Mucosa of gallbladder (tissue), 1 donor: Measurements from ENCODE around the gene ARHGEF9. TPM values are rescaled to one million over a fixed set of nuclear protein-coding genes. Genes with fewer than 3 reads are reported as not detected.
"Not testable (repeated sequence)": the region's sequence is repeated elsewhere in the genome, so short reads cannot be mapped to it uniquely, and the experiment has no call there.

Source experiments
- DNase-seq: peaks from one replicate; pipeline ENCODE4 v3.0.0-alpha.2; 2020; ENCODE audit warnings: low spot score
- total RNA-seq: library from RNA; stranded (reverse); gene quantifications from one replicate; pipeline ENCODE4 v1.2.1, GENCODE V29; 2021
- donor health status: DM: no; HTN: no; CAD: no.

ARHGEF9 gene
- 28.0 TPM for total RNA-seq

DNA sequence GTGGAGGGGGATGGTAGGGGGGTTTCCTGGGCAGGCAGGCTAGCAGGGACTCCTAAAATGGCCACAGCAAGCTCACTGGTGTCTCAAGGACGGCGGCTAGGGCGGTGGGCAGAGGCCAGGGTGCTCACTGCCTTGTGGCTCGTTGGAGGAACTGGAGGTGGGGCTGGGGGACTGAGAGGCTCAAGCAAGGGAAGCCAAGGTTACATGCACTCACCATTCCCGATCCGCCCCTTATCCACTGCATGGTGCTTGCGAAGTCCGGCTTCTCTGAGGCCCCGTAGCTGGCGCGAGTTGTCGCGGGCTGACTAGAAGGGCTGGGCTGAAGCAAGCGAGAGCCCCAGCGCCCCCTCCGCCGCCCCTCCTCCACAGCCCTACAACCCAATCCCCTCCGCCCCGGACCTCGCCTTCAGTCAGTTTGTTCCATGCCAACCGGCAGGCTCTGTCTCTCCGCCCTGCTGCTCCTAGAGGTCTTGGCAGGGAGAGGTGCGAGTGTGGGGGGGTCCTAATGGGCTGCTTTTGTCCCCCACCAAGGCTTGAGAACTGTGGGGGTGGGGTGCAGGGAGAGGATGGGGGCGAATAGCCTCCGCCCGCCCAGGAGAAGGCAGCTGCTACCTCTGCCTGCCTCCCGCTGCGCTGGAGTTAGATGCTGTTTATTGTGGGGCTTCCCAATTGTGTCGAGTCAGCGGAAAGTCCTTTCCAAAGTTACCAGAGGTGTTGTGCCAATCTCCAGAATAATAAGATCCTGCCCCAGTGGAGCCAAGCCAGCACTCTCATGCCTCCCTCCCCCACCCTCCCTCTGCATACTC is at the start of gene ARHGEF9:
ARHGEF9 (minus strand) TSS at position 313 of the 806 bp plus-strand sequence; CDS start at position 244, 69 bp downstream.
- no peak for DNase-seq

DNA sequence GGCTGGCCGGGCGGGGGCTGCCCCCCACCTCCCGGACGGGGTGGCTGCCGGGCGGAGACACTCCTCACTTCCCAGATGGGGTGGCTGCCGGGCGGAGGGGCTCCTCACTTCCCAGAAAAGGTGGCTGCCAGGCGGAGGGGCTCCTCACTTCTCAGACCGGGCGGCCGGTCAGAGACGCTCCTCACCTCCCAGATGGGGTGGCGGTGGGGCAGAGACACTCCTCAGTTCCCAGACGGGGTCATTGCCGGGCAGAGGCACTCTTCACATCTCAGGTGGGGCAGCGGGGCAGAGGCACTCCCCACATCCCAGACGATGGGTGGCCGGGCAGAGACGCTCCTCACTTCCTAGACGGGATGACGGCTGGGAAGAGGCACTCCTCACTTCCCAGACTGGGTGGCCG is 40.4 kb upstream of the ARHGEF9 start:
- DNase-seq, result not testable (repeated sequence)

DNA sequence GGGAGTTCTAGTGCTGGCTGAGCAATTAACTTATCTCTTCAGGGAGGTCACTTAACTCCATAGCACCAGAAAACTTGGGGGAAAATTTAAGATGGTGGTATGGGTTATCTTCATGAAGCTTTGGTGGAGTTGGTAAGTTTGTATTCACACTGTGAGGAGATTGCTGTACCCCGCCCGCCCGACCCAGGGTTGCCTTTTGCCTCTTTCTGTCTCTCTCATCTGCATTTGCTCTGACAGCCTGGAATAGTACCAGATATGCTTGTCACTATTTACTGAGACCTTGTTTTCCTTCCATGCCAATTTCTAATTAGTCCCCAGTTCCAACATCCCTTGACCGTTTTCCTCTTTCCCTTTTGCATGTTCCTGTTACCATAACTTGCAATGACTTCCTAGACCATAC is 33.1 kb upstream of the ARHGEF9 start:
- no peak for DNase-seq

DNA sequence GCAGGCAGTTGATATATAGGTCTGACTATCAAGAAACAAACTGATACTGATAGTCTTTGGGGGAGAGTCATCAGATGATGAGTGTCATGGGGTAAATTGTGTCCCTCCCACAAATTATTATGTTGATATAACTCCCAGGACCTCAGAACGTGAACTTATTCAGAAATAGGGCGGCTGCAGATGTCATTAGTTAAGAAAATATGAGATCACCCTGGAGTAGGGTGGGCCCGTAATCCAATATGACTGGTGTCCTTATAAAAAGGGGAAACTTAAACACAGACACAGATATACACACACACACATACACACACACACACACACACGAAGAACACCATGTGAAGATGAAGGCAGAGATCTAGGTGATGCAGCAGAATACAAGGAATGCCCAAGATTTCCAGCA is 32.7 kb upstream of the ARHGEF9 start:
- DNase-seq, result no peak

DNA sequence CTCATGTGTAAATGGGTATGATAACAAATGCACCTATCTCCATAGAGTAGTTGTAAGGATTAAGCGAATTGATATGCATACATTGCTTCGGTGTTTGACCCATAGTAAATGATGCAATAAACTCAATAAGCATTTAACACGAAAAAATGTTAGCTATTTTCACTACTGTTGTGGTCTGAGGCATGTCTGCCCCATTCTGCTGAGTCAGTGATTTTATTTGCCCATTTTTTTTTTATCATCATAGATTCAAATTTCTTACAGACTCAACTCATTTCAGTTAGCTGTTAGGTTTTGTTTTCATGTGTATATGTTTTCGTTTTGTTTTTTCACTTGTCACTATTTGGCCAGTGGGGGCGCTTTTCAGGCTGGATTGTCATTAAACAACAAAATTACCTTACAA is 27.8 kb upstream of the ARHGEF9 start:
- no peak for DNase-seq

DNA sequence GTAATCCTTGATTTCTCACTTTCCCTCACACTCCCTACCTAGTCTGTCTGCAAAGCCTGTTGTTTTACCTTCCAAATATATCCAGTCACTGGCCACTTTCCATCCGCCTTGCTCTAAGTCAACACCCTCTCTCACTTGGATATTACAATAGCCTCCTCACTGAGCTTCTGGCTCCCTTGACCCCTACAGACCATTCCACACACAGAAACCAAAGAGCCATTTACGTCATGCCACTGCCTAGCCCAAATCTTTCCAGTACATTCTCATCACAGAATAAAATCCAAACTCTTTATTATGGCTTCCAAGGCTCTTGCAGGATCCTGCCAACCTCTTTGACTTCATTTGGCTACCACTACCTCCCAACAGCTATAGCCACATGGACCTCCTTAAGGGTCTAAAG is 25.7 kb upstream of the ARHGEF9 start:
- no peak for DNase-seq

DNA sequence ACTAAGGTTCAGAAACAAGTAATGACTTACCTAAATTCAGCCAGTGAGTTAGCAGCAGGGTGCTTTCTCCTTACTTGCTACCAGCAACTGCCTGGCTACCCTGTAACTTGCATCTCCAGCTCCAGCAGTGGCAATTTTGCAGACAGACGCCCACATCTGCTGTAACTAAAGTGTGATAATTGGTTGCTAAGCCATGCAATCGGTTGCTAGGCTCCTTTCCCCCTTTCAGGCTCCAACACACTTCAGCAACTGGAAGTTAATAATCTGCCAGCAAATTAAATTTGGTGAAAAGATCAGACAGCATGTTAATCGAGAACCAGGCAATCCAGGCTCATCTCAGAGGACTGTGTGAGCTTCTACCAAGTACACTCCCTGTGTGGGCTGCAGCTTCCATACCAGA is 24.2 kb upstream of the ARHGEF9 start:
- no peak for DNase-seq

DNA sequence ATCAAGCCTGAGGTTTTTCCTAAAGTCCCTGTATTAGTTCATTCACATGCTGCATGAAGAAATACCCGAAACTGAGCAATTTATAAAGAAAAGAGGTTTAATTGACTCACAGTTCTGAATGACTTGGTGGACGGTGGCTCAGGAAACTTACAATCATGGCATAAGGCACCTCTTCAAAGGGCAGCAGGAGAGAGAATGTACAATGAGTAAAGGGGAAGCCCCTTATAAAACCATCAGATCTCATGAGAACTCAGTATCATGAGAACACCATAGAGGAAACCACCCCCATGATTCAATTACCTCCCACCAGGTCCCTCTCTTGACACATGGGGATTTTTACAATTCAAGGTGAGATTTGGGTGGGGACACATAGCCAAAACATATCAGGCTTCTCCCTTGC is 10.4 kb upstream of the ARHGEF9 start:
- DNase-seq, result not testable (repeated sequence)

DNA sequence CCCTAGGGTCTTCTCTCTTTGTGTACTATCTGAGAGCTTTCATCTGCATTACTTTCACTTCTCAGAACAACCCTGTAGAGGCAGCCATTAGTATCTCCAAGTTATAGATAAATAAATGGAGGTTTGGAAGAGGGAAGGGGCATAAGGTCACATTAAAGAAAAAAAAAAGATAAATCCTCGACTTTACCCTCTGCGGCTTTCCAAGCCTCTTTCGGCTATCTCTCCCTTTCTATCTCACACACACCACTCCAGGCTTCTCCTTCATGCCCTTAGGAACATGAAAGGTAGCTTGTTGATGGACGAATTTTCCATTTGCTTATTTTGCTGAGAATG is 660 bp upstream of the ARHGEF9 start:
- DNase-seq, result no peak

DNA sequence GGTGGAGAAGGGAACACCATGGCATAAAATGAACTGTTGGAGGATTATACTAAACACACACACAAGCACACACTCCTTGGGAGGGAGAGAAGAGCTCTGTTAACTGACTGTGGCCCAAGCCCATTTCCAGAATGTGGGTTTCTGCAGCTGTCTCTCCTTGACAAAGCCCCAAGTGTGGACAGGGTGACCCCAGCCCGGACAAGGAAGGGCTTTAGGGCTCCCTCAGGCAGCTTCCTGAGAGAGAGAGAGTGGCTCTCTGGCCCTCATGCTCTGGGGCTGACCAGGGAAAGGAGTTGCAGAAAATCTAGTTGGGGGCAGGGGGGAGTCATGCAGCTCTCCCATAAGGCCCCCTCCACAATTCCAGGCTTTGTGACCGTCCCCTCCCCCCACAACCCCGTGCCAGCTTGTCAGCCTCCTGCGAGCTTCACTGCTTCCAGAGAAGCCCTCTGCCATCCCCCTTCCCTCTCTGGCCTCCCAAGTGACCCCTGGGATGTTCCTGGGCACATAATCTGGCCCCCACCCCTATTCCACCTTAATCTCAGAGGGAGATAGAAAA is 590 bp downstream of the ARHGEF9 start:
- no peak for DNase-seq

DNA sequence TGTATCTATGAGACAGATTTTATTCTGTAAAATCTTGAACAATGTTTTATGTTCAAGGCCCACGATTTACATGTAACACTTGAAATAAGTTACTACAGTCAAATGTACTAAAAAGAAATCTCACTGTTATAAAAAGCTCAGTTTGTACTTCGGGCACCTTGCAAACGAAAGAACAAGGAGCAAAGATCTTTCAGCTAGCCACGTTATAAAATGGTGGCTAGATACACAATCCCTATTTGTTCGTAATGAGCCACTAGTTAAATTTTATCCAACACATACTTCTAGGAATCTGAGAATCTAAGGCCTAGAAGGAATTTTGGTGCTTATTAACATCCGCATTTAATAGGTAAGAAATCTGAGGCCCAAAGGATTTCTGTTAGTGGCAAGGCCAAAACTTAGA is 2.5 kb downstream of the ARHGEF9 start:
- DNase-seq, result no peak

DNA sequence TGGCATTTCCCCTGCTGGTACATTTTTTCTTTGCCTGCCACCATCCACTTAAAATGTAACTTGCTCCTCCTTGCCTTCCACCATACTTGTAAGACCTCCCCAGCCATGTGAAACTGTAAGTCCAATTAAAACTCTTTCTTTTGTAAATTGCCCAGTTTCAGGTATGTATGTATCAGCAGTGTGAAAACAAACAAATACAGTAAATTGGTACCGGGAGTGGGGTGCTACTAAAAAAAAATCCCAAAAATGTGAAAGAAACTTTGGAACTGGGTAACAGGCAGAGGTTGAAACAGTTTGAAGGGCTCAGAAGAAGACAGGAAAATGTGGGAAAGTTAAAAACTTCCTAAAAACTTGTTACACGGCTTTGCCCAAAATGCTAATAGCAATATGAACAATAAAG is 16.3 kb downstream of the ARHGEF9 start:
- DNase-seq, result no peak

DNA sequence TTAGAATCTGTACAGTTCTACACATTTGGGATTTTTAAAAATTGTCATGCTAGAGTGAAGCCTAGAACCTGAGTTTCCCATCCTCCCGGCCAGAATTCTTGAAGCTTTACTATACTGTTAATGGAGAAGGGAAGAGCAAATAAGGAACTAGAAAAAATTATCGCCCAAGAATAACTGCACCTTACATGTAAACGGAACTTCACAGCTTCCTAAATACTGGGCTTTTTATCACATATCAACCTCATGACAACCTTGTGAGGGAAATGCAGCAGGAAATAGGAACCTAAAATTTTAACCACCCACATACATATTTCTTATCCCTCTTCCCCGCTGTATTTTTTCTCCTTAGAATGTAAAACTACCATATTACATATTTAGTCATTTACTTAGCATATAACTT is 19.3 kb downstream of the ARHGEF9 start:
- DNase-seq, result no peak

DNA sequence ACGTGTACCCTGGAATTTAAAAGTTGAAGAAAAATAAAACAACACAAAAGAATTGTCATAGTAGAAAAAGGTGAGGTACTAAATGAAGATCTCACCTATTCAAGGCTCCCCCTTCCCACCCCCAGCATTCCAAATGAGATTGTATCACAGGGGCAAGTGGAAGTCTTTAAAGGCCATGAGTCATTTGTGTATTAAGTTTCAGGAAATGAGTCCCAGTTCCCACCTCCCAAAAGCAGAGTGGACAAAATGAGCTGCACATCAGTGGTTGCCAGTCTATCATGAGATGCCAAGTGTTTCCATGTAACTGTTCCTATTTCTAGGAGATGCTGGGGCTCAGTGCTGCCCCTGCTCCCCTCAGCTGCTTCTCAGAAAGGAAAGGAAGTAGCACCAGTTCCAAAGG is 20.1 kb downstream of the ARHGEF9 start:
- DNase-seq, result no peak

DNA sequence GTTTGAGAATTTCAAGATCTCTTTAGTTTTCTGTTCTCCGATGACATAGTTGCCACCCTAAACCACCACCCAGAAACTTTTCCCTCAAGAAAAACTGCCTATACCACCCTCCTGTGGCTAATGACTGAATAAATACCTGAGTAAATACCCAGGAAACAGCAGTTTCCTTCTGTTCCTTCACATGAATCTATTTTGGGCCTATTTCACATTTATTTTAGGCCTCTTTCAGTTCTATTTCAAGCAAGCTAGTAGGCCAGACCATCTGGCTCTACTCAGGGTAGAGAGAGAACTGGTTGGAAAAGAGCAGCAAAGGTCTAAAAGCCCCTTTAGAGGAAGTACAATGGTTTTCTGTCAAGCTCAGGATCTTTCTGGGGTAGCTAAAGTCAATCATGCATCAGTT is 23.4 kb downstream of the ARHGEF9 start:
- DNase-seq, result no peak

DNA sequence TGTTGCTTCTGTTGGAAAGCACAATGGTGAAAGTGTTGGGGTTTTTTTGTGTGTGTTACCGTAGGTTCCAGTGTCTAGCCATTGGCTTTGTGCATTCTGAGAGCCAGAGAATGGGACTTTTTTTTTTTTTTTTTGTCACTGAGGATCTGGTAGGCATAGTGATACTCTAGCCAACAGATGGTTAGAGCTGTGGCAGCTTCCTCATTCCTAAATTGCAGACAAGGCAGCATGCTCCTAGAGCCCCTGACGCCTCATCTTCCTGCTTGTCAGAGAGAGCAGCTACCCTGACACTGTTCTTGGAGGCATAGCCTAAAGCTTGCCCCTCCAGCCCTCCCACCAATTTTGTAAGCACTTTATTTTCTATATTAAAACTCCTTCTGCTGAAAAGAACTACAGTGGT is 27.0 kb downstream of the ARHGEF9 start:
- no peak for DNase-seq

DNA sequence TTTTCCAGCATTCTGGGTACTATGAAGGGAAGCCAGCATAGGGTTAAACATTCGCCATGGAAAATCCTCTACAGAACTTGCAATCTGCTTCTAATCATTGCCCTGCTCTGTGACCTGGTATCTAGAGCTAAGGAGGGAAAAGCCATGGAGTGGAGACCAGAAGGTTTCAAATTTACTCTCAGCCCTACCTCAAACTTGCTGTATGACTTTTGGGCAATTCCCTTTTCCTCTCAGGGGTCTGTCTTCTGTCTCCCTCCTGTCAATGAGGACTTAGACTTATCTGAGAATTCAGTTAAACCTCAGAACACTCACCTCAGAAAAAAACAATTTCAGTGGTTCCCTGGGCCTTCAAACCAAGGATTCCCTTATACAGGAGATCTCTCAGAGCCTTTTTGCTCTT is 29.1 kb downstream of the ARHGEF9 start:
- DNase-seq, result no peak

DNA sequence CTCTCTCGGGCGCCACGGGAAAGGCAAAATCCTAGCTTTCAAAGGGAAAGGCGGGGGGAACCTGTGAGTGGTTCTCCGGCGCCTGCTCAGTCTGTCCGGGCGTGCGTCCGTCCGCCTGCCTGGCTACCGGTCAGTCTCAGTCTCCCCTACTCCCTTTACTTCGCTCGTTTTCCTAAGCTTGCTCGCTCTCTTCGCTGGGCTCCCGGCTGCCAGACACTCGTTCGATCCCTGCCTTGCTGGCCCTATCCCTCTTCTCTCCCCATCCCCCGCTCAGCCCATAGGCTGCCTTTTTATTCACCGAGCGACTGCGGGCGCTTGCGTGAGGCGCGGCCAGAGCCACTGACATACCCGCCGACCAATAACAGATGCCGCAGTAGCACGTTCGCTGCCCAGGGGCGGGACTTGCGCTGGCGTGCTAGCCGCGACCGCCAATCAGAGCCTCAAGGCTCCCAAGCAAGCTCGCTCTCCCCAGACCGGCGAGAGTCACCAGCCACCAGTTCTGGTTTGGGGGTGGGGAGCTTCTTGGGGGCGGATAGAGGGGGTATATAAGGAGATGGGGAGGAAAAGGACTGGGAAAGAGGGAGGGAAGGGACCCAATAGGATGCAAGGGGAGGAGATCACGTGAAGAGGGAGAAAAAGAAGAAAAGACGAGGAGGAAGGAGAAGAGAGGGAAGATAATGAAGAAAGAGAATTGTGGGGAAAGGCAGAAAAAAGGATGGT is 30.0 kb downstream of the ARHGEF9 start:
- peak; percentile 93 for DNase-seq

DNA sequence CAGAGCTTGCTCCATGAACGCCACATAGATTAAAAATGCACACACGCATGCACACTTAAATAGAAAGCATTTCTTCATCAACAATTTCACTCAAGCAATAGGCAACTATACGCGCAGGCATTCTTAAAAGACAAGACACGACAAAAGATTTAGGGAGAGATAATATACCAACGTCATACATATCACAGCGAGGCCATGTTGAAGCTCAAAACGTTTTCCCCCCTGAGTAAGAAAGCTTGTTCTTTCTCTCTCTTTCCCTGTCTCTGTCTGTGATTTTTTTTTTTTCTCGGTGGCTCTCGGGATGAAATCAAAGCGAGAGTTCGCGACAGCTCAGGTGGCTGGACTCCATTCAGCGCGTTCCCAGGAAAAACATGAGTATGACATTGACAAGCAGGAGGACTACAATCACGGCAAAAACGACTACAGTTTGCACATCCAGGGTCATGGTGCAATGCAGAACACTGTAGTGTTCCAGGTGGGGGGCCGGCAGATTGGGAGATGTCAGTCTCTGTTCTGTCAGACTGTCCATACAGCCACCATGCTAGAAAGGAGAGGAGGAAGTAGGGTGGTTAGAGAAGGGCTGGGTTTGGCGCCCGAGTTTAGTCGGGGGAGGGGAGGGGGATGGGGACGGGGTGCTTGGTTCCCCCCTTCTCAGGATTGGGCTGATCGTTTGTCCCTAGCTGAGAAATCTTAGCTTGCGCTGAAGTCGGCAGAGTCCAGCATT is 30.7 kb downstream of the ARHGEF9 start:
- no peak for DNase-seq

DNA sequence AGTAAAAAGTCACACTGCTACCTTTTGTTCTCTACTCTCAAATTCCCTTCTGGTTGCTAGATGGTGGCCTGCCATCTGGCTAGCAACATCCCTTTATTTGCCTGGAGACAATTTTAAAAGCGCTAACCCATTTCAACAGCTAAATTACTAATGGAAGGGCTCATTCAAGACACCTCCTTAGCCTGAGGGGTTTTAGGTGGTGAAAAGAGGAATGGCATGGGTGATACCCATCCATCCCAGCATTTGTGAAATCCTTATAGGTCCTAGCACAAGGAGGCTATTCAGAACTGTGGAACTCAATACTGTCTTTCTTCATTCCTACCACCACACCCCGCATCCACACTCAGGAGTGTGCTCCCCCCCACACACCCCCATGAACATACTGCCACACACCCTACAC is 33.5 kb downstream of the ARHGEF9 start:
- no peak for DNase-seq

DNA sequence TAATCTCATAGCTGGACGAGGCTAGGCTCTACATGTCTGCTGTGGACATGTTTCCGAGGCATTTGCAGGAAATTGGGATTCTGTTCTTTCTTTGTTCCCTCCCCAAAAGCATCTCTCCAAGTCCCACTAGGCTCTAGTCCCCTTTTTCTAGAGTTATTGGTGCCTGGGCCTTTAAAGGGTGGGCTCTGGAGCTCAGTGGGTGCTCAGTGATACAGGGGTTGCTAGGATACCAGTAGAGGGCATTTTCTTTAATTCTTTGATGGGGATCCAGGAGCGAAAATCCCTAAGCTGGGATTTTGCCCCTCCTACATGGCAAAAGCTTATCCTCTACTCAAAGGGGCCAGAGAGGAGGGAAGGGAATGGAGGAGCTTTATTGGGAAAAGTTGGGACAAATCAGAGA is 34.2 kb downstream of the ARHGEF9 start:
- no peak for DNase-seq

DNA sequence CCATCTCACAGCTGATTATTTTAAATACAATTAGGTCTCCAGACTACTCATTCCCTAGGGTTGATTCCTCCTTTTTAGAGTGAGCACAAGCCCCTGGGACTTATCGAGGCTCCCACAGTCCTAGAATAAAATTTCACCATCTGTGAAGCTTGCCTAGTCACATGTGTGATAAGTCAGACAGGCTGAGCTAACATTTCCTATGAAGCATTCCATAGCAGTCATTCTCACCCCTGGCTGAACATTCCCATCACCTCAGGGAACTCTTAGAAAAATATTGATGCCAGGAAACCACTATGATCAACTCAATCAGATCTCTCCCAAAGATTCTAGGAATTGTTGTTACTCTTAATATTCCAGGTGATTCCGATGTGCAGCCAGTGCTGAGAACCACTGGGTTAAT is 37.7 kb downstream of the ARHGEF9 start:
- no peak for DNase-seq

DNA sequence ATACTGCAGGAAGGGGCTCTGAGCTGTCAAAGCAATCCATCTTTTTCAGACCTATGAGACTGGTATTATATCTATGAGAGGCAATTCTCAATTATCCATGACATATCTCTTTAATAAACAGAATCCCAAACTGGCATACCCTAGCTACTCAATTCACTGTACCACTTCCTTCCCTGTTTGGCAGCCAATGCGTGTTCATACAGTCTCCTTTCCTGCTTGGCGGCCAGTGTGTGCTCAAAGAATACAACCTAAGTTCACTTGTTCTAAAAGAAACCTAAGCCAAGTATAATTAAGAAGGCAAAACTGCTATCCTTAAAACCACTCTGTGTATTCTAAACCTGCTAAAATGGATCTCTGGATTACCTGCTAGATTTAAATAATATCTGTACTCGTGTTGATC is 38.3 kb downstream of the ARHGEF9 start:
- DNase-seq, result no peak
